Measurements from ENCODE around the gene ARHGEF11.

ARHGEF11 gene

DNA sequence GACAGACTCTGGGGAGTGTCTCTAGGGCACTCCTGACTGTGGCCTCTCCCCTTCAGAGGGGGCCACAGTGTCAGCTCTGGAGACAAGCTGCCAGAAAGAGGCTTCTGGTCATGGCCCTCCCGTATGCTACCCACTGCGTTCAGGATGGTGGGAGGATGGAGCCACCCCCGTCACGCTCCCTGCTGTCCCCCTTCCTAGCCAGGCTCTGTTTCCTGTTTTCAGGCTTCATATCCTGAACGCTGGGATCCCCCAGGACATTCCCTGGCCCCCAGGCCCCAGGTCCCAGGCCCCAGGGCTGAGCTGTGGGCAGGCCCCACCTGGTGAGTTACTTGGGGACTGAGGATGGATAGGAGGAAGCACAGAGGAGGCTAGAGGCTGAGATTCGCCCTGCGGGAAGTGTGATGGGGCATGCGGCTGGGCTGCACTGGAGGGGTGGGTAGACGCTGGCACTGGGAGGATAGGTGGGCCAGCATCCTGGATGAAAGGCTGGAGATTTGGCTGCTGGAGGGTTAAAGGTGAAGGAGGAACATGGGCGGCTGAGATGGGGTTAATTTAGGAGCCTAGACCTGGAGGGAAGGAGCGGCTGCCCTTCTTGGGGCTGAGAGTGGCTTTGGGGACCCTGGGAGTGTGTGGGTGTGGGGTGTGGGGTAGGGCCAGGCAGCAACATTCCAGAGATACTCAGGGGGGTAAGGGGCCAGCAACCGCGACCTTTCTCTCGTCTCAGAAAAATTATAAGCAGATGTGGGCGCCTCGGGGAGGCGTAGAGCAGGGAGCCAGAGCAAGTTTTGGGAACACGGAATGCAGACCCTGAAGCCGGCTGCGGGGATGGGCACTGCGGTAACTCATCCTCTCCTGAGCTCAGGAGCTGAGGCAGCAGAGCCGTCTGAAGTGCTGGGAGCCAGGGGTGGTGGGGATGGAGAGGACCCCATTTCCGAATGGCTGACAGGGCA, 143.3 kb downstream of the ARHGEF11 start:
- ChIA-PET POLR2A (no interaction called here), CTCF (interaction anchor here (0.7 to 2.5 kb wide), 6 partner anchors 9 to 26 kb away, joined by 3 to 8 read pairs (median 6); no protein-coding TSS in a partner anchor)
- DNase-seq (ENCODE audit: extremely low spot score), result no peak
- no peak for TF ChIP-seq SP1 (IDR thresholded peaks at IDR 0.05)
- TF ChIP-seq ARNT (IDR thresholded peaks at IDR 0.05), result no peak
- no peak for TF ChIP-seq ZNF384 (IDR thresholded peaks at IDR 0.05)
- TF ChIP-seq LEF1 (IDR thresholded peaks at IDR 0.05; ENCODE audit: borderline replicate concordance), result no peak
- no peak for TF ChIP-seq L3MBTL2 (conservative IDR thresholded peaks at IDR 0.05)
- TF ChIP-seq TARDBP (IDR thresholded peaks at IDR 0.05), result no peak
- no peak for TF ChIP-seq HDGF (IDR thresholded peaks at IDR 0.05; ENCODE audit: borderline replicate concordance)
- no peak for TF ChIP-seq BHLHE40 (IDR thresholded peaks at IDR 0.05; ENCODE audit: borderline replicate concordance)
- no peak for TF ChIP-seq FOXA1 (IDR thresholded peaks at IDR 0.05)
- no peak for TF ChIP-seq FOXK2 (IDR thresholded peaks at IDR 0.05)
- TF ChIP-seq FOXM1 (IDR thresholded peaks at IDR 0.05; ENCODE audit: borderline replicate concordance), result no peak
- no peak for TF ChIP-seq ELF4 (IDR thresholded peaks at IDR 0.05)
- TF ChIP-seq NFRKB (IDR thresholded peaks at IDR 0.05), result no peak
- TF ChIP-seq SUZ12 (IDR thresholded peaks at IDR 0.05), result no peak
- TF ChIP-seq CTBP1 (IDR thresholded peaks at IDR 0.05; ENCODE audit: borderline replicate concordance), result no peak
- TF ChIP-seq, protein P1, sequence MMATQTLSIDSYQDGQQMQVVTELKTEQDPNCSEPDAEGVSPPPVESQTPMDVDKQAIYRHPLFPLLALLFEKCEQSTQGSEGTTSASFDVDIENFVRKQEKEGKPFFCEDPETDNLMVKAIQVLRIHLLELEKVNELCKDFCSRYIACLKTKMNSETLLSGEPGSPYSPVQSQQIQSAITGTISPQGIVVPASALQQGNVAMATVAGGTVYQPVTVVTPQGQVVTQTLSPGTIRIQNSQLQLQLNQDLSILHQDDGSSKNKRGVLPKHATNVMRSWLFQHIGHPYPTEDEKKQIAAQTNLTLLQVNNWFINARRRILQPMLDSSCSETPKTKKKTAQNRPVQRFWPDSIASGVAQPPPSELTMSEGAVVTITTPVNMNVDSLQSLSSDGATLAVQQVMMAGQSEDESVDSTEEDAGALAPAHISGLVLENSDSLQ (IDR thresholded peaks at IDR 0.05), result no peak

DNA sequence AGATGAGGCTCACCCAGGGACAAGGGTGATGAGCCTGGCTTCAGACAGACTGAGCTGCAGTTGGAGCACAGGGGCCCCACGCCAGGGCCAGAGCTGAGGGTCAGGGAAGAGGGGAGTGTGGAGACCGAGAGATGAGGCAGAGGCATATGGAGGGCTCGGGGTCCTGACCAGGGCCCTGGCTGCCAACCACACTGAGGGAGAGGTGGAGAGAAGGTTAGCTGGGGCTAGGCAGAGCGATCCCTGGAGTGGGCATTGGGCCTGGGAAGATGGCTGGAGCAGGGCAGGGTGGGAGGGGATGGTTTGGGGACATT, 144.0 kb downstream of the ARHGEF11 start:
- DNase-seq (ENCODE audit: extremely low spot score), result no peak
- no peak for TF ChIP-seq FOXK2 (IDR thresholded peaks at IDR 0.05)
- no peak for TF ChIP-seq FOXM1 (IDR thresholded peaks at IDR 0.05; ENCODE audit: borderline replicate concordance)
- no peak for TF ChIP-seq NFRKB (IDR thresholded peaks at IDR 0.05)
- TF ChIP-seq CTBP1 (IDR thresholded peaks at IDR 0.05; ENCODE audit: borderline replicate concordance), result no peak
- TF ChIP-seq, protein P1 (IDR thresholded peaks at IDR 0.05), result no peak
- TF ChIP-seq ZNF384 (IDR thresholded peaks at IDR 0.05), result no peak
- TF ChIP-seq LEF1 (IDR thresholded peaks at IDR 0.05; ENCODE audit: borderline replicate concordance), result no peak
- no peak for TF ChIP-seq BHLHE40 (IDR thresholded peaks at IDR 0.05; ENCODE audit: borderline replicate concordance)
- TF ChIP-seq FOXA1 (IDR thresholded peaks at IDR 0.05), result no peak
- TF ChIP-seq TARDBP (IDR thresholded peaks at IDR 0.05), result no peak
- TF ChIP-seq ARNT (IDR thresholded peaks at IDR 0.05), result no peak
- no peak for TF ChIP-seq SUZ12 (IDR thresholded peaks at IDR 0.05)
- TF ChIP-seq SP1 (IDR thresholded peaks at IDR 0.05), result no peak
- TF ChIP-seq L3MBTL2 (conservative IDR thresholded peaks at IDR 0.05), result no peak
- TF ChIP-seq HDGF (IDR thresholded peaks at IDR 0.05; ENCODE audit: borderline replicate concordance), result no peak
- TF ChIP-seq ELF4 (IDR thresholded peaks at IDR 0.05), result no peak
- ChIA-PET POLR2A (interaction anchor here (1.2 kb wide), 1 partner anchor 25 kb away, joined by 3 read pairs; no protein-coding TSS in a partner anchor), CTCF (interaction anchor here (1.2 to 2.5 kb wide), 3 partner anchors 9 to 11 kb away, joined by 6 to 8 read pairs (median 7); no protein-coding TSS in a partner anchor)

DNA sequence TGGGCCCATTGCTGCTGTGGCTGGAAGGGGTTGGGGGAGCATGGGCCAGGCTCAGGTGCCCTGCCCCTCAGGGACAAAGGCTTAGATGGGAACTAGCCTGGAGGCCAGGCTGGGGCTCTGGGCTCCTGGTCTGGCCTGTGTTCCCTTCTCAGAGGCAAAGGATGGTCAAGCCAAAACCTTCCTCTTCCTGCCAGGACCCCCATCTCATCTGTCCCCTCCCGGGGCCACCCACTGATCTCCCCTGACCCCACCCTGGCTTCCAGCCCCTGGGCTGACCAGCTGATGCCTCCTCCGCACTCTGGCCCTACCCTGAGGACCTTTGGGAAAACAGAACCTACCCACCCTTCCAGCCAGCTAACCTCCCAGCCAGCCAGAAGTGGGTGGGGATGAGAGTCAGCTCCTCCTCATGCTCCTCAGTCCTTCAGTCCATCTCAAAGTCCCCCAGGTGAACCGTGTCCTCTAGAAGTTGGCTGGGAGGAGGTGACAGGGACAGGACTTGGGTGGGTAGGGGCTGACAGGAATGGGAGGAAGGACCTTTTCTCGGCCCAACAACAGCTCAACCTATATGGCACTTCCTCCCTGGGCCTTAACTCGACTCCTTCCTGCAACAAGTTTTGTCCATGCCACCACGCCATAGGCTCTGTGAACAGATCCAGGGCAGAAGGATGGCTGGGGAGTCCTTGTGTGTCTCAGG, 144.5 kb downstream of the ARHGEF11 start:
- no peak for TF ChIP-seq L3MBTL2 (conservative IDR thresholded peaks at IDR 0.05)
- no peak for TF ChIP-seq HDGF (IDR thresholded peaks at IDR 0.05; ENCODE audit: borderline replicate concordance)
- no peak for TF ChIP-seq SP1 (IDR thresholded peaks at IDR 0.05)
- TF ChIP-seq, protein P1 (IDR thresholded peaks at IDR 0.05), result no peak
- no peak for TF ChIP-seq SUZ12 (IDR thresholded peaks at IDR 0.05)
- no peak for TF ChIP-seq LEF1 (IDR thresholded peaks at IDR 0.05; ENCODE audit: borderline replicate concordance)
- no peak for TF ChIP-seq ELF4 (IDR thresholded peaks at IDR 0.05)
- no peak for TF ChIP-seq ARNT (IDR thresholded peaks at IDR 0.05)
- no peak for TF ChIP-seq FOXA1 (IDR thresholded peaks at IDR 0.05)
- TF ChIP-seq ZNF384 (IDR thresholded peaks at IDR 0.05), result no peak
- TF ChIP-seq FOXK2 (IDR thresholded peaks at IDR 0.05), result no peak
- no peak for TF ChIP-seq FOXM1 (IDR thresholded peaks at IDR 0.05; ENCODE audit: borderline replicate concordance)
- TF ChIP-seq NFRKB (IDR thresholded peaks at IDR 0.05), result no peak
- no peak for TF ChIP-seq BHLHE40 (IDR thresholded peaks at IDR 0.05; ENCODE audit: borderline replicate concordance)
- no peak for TF ChIP-seq TARDBP (IDR thresholded peaks at IDR 0.05)
- CTCF ChIA-PET, result interaction anchor here (1.2 to 2.5 kb wide), 3 partner anchors 9 to 11 kb away, joined by 6 to 8 read pairs (median 7); no protein-coding TSS in a partner anchor
- POLR2A ChIA-PET, result interaction anchor here (0.6 to 1.2 kb wide), 2 partner anchors 25 to 160 kb away, joined by 3 read pairs; partner anchors contain the start of gene MRPL24
- no peak for DNase-seq (ENCODE audit: extremely low spot score)

DNA sequence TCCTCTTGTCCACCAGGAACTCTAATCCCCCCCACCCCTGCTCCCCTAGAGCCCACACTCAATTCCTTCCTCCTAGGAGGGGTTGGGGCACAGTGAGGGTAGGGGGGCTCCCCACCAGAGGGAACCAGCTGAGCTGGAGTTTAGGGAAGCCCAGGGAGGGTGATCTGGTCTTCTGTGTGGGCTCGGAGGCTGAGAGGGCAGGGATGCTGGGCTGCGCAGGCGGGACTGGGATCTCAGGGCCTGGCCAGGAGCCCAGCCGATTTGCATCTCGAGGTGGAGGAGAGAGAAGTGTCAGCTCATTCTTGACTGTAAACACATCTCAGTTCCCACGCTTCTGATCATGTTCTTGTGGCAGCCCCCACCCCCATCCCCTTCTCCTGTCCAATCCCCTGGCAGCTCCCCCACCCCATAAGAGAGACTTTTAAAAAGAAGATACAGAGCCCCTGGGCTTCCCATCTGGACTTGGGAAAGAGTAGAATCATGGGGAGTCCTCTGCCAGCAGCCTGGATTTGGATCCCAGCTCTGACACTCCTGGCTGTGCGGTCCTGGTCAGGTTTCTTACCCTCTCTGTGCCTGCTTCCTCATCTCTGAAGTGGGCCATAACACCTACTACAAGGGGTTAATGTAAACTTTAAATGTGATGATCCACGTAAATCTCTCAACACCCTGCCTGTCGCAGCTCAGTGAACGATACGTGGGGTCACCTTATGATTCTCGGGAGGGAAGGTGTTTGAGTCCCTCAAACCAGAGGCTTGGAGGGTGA, 145.4 kb downstream of the ARHGEF11 start:
- POLR2A ChIA-PET, result interaction anchor here (0.8 to 1.2 kb wide), 2 partner anchors 26 to 172 kb away, joined by 3 read pairs; partner anchors contain the start of genes ISG20L2 and METTL25B
- CTCF ChIA-PET, result interaction anchor here (0.9 to 2.5 kb wide), 2 partner anchors 8 to 40 kb away, joined by 3 to 7 read pairs; no protein-coding TSS in a partner anchor
- TF ChIP-seq L3MBTL2 (conservative IDR thresholded peaks at IDR 0.05), result no peak
- no peak for TF ChIP-seq LEF1 (IDR thresholded peaks at IDR 0.05; ENCODE audit: borderline replicate concordance)
- no peak for TF ChIP-seq FOXA1 (IDR thresholded peaks at IDR 0.05)
- no peak for TF ChIP-seq NFRKB (IDR thresholded peaks at IDR 0.05)
- TF ChIP-seq FOXK2 (IDR thresholded peaks at IDR 0.05), result no peak
- TF ChIP-seq, protein P1 (IDR thresholded peaks at IDR 0.05), result no peak
- TF ChIP-seq ARNT (IDR thresholded peaks at IDR 0.05), result no peak
- no peak for TF ChIP-seq SP1 (IDR thresholded peaks at IDR 0.05)
- TF ChIP-seq HDGF (IDR thresholded peaks at IDR 0.05; ENCODE audit: borderline replicate concordance), result no peak
- TF ChIP-seq FOXM1 (IDR thresholded peaks at IDR 0.05; ENCODE audit: borderline replicate concordance), result no peak
- no peak for TF ChIP-seq BHLHE40 (IDR thresholded peaks at IDR 0.05; ENCODE audit: borderline replicate concordance)
- no peak for TF ChIP-seq TARDBP (IDR thresholded peaks at IDR 0.05)
- TF ChIP-seq SUZ12 (IDR thresholded peaks at IDR 0.05), result no peak
- no peak for TF ChIP-seq ZNF384 (IDR thresholded peaks at IDR 0.05)
- TF ChIP-seq CTBP1 (IDR thresholded peaks at IDR 0.05; ENCODE audit: borderline replicate concordance), result no peak
- DNase-seq (ENCODE audit: extremely low spot score), result no peak
